Choroid plexus epithelial cell (primary cell): Measurements from ENCODE around the gene DMGDH.

Experiments
- DNase-seq: peaks from one replicate; pipeline ENCODE4 v3.0.0-alpha.2; 2010; ENCODE audit warnings: low read depth
- H3K4me3 ChIP-seq: 2 replicates; pipeline ENCODE4 v1.5.1; 2011; ENCODE audit warnings: low read depth, mild to moderate bottlenecking, control low read depth, low read length, moderate library complexity
- TF ChIP-seq, protein P1 (sequence below): conservative IDR thresholded peaks from 2 replicates; pipeline ENCODE4 v1.5.1; 2011; ENCODE audit warnings: low read depth, mild to moderate bottlenecking, control low read depth, inconsistent platforms, low read length, moderate library complexity

DMGDH gene

DNA sequence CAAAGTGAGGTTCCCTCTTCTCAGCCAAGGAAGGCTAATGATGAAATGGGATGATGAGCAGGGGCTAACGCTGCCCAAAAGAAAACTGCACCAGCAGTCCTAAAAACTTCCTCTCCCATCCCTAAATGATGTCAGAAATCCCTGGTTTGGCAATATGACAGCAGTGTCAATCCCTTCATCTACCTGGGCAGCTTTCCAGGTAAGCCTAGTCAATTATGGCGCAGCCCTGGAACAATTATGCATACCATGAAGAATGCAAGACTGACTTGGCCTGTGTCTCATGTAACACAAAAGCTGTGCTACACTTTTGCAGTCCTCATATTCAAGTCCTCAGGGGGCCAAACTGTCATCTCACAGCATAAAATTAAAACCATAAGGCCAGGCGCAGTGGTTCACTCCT lies 7.0 kb downstream of the DMGDH start:
- TF ChIP-seq, protein P1, sequence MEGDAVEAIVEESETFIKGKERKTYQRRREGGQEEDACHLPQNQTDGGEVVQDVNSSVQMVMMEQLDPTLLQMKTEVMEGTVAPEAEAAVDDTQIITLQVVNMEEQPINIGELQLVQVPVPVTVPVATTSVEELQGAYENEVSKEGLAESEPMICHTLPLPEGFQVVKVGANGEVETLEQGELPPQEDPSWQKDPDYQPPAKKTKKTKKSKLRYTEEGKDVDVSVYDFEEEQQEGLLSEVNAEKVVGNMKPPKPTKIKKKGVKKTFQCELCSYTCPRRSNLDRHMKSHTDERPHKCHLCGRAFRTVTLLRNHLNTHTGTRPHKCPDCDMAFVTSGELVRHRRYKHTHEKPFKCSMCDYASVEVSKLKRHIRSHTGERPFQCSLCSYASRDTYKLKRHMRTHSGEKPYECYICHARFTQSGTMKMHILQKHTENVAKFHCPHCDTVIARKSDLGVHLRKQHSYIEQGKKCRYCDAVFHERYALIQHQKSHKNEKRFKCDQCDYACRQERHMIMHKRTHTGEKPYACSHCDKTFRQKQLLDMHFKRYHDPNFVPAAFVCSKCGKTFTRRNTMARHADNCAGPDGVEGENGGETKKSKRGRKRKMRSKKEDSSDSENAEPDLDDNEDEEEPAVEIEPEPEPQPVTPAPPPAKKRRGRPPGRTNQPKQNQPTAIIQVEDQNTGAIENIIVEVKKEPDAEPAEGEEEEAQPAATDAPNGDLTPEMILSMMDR: no peak
- DNase-seq: no peak
- no peak overlapping the region for H3K4me3 ChIP-seq

GRCh38 chr5:79059674-79060073 lies 9.8 kb downstream of the DMGDH start:
- TF ChIP-seq, protein P1: no peak
- DNase-seq: no peak
- no peak overlapping the region for H3K4me3 ChIP-seq

- H3K4me3 ChIP-seq: no peak overlapping the region
- TF ChIP-seq, protein P1: no peak
- no peak for DNase-seq
Observed at GRCh38 chr5:79056847-79057246, 12.6 kb downstream of the DMGDH start.

DNA sequence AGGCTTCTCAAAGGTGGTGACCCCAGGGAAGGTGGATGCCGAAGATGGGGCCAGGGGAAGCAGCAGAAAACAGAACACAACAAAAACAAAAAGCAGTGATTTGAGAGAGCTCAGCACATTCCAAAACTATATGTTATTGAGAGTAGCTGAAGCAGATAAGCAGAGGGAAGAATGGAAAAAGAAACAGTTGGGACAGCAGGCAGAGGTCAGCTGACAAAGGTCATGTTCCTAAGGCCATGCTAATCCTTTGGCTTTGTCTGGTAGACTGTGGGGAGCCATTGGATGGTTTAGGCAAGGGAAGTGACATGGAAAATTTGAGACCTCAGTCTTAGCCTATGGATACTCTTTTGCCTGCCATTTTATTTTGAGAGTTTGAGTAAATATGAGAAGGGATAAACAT lies 14.5 kb downstream of the DMGDH start:
- H3K4me3 ChIP-seq: no peak overlapping the region
- no peak for DNase-seq
- TF ChIP-seq, protein P1: no peak

- no peak overlapping the region for H3K4me3 ChIP-seq
- TF ChIP-seq, protein P1: no peak
- DNase-seq: no peak
Observed at GRCh38 chr5:79053321-79053720, 16.2 kb downstream of the DMGDH start.

DNA sequence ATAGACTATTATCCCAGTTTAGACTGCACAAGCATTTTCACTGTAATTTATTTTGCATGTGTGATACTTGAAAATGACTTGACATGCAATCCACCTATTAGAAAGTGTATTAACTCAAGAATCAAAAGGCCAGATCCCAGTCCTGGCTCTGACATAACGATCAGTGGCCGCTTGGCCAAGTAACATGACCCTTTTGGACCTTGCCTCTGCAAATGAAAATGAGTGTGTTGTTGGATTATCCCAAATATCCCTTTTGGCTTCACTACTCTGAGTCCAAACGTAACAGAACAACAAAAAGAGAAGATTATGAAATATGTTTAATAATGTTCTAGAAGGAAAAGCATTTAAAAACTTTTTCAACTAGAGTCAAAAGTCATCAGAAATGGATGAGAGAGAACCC lies 19.0 kb downstream of the DMGDH start:
- TF ChIP-seq, protein P1: no peak
- no peak overlapping the region for H3K4me3 ChIP-seq
- no peak for DNase-seq

DNA sequence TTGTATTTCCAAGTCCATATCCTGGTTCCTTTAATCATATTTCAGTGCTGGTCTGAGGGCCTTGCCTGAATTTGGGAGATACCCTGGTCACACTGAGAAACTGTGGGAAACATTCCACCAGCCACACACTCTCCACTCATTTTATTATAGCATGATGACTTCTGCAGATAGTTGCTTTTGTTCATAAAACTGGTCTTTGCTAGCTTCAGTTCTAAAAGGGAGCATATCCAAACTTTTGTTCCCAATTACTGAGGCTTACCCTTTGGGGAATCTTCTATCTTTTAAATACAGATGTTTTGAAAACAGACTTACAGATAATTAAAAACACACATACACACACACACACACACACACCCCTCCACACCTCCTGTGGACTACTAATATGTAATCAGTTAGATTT lies 21.0 kb downstream of the DMGDH start:
- no peak overlapping the region for H3K4me3 ChIP-seq
- TF ChIP-seq, protein P1: no peak
- no peak for DNase-seq
